ENCODE measurements around the gene PRDM16.
"Not testable (repeated sequence)": the region's sequence is repeated elsewhere in the genome, so short reads cannot be mapped to it uniquely, and the experiment has no call there.

Gene PRDM16

GRCh38 chr1:3278416-3279181, 209.6 kb downstream of the PRDM16 start:
- no peak for DNase-seq (ENCODE audit: low read depth in 2 of 2)

- DNase-seq (ENCODE audit: low read depth in 2 of 2): no peak
Measured at GRCh38 chr1:3279182-3279470, 210.1 kb downstream of the PRDM16 start.

GRCh38 chr1:3281735-3282134, 212.7 kb downstream of the PRDM16 start:
- DNase-seq (ENCODE audit: low read depth in 2 of 2): no peak

DNA sequence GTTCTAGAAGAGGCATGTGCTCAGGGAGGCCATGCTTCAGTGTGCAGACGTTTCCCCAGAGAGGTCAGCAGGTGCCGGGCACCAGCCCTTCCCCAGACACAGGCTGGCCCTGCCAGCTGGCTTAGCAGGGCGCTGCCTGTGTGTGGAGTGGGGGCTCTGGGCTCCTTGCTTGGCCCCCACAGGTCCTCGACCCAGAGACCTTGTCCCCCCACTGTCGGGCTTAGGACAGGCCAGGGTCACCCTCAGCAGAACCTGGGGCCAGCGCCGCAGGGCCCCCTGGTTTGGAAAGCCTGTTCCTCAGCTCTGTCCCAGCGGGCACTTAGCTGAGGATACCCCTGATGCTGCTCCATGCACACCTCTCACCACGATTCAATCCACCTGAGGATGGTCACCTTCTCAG, 213.2 kb downstream of the PRDM16 start:
- no peak for DNase-seq (ENCODE audit: low read depth in 2 of 2)

DNA sequence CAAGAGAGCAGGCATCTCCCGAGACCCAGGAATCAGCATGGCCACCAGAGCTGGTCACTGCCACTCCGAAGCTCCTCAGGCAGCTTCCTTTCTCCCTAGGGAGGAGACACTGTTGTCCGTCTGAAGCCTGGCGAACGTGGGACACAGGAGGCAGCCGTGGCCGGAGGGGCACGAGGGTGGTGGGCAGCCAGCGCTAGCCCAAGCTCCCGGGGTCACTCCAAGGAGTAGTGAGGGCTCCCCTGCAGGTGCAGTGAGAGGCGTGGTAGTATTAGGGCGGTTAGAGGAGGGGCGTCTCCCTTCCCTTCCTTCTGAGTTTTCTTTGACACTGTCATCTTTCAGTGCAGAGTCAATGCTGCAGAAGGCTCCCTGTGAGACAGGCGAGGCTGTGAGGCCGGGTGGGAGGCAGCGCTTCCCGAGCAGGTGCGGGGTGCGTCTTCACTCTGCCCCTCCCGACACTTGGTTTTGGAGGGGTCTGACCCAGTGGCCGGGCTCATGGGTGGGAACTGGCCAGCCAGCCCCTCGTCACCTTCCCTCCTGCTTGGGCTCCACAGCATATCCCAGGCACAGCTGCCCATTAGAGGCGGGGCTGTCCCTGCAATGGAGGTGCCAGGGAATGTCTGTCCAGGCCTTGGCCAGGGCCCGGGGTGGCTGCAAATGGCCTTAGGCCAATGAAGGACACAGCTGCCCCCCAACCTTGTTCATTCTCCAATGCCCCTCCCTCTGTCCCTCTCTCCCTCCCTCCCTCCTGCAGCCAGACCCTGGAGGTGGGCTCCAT, 213.8 kb downstream of the PRDM16 start:
- no peak for DNase-seq (ENCODE audit: low read depth in 2 of 2)

DNA sequence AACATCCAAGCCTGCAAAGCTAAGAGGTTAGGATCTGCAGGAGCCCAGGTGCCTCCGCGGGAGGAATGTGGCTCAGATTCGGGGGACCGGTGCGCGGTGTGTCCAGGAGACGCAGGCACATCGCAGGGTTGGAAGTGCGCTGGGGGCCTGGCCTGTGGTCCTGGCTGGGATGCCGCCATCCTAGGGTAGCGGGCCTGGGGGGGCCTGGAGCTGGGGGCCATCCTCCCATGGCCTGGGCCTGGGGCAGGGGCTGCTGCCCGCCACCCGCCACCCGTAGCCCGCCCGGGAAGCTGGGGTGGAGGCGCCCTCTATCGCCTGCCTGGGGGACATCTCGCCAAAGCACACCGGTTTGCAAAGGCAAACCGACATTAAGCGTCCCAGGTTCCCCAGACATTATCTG, 214.8 kb downstream of the PRDM16 start:
- DNase-seq (ENCODE audit: low read depth in 2 of 2): no peak

DNA sequence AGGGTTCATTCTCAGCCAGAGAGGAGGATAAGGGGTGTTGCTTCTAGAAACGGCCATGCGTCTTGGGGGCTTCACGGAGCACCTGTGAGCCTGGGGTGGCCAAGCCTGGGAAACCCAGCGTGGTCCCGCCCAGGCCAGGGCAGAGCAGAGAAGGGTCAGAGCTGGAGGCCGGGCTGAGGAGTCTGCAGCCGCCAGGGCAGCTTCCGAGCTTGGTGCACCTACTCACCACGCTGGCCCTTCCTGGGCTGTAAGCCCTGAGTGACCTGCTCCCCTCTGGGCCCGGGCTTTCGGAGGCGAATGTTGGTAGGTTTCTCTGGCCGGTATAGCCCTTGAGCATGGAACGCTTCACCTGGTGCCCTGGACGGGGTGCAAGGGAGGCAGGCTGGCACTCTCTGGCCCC, 215.7 kb downstream of the PRDM16 start:
- no peak for DNase-seq (ENCODE audit: low read depth in 2 of 2)

- DNase-seq (ENCODE audit: low read depth in 2 of 2): no peak
Measured at GRCh38 chr1:3285106-3285740, 216.2 kb downstream of the PRDM16 start.

DNA sequence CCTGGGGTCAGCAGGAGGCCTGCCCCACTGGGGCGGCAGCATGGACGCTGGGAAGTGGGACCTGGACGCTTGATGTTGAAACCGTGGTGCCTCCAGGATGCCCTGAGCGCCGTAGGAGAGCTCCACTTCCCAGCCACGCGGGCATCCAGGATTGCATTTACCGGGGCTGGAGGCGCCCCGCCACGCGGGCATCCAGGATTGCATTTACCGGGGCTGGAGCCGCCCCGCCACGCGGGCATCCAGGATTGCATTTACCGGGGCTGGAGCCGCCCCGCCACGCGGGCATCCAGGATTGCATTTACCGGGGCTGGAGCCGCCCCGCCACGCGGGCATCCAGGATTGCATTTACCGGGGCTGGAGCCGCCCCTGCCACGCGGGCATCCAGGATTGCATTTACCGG, 218.1 kb downstream of the PRDM16 start:
- not testable (repeated sequence) for DNase-seq (ENCODE audit: low read depth in 2 of 2)

GRCh38 chr1:3287656-3288160, 218.7 kb downstream of the PRDM16 start:
- no peak for DNase-seq (ENCODE audit: low read depth in 2 of 2)

- DNase-seq (ENCODE audit: low read depth in 2 of 2): no peak
Measured at GRCh38 chr1:3289502-3289901, 220.5 kb downstream of the PRDM16 start.

- DNase-seq (ENCODE audit: low read depth in 2 of 2): no peak
Measured at GRCh38 chr1:3290438-3290837, 221.4 kb downstream of the PRDM16 start.

DNA sequence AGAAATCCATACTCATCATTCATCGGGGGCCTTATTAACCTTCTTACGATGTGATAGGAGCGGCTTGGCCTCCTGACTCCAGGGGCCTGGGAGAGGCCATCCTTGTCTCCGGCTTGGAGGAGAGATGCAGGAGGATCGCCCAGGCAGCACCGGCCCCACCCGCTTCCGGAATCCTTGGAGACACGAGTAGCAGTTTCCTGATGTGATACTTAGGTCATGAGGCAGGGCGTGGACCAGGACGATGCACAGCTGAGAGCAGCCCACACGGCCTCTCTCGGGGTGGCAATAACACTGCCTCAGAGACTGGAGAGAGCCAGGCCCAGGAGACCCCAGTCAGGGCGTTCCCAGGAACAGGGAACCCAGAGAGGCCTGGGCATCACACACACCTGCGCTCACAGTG, 221.9 kb downstream of the PRDM16 start:
- DNase-seq (ENCODE audit: low read depth in 2 of 2): no peak

DNA sequence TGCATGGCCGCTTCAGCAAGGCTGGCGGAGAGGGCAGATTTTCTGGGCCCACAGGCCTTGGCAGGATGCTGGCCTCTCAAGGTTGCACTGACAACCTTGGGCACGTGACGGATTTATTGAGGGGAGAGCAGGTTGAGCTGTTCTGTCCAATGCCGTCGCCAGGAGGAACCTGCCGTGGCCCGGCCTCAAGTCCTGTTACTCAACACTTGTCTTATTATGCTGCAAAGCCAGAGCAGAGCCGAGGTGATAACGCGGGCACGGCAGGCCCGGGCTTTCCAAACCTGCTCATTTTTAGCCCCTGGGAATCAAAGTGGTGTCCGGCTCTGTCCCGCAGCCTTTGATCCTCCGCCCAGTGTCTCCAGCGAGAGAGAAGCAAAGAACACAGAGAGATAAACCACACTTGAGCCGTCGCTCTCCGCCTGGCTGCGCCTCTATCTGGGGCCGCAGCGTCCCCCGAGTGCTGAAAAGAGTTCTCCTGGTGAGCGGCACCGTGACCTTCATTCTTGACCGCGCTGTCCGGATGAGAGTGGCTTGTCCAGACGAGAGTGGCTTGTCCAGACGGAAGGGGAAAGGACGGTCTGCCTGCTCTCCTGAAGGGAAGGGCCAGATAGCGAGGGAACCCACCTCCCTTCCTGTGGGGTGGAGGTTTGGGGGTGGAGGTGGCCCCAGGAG, 223.2 kb downstream of the PRDM16 start:
- DNase-seq (ENCODE audit: low read depth in 2 of 2): no peak

DNA sequence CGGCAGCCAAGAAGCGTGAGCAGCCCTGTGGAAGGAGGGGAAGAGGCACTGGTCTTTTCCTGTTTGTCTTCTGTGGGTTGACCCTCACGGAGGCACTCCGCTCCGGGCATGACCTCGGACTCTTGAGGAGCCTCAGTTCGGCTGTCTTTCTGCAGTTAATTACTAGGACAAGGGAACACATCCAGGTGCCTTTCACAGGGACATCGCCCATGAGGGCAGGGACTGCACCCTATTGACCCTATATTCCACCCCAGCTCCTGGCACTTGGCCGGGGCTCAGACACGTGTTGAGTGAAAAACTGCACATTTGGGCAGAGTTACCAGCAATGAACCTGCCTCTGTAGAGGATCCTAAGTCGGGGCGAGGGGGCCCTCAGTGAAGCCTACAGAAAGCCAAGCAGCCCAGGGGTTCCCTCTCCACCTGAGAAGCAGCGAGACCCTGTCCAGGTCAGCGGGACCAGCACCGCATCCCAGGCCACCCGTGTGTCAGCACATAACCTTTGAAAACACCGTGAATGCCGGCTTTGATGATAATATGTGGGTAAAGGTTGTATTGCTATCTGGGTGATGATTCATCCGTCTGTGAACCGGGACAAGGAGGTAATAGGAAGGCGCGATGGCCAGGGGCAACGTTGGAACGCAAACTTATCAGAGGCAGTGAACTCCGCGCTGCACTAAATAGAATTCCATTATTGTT, 224.0 kb downstream of the PRDM16 start:
- no peak for DNase-seq (ENCODE audit: low read depth in 2 of 2)

- no peak for DNase-seq (ENCODE audit: low read depth in 2 of 2)
Measured at GRCh38 chr1:3293563-3294080, 224.6 kb downstream of the PRDM16 start.

DNA sequence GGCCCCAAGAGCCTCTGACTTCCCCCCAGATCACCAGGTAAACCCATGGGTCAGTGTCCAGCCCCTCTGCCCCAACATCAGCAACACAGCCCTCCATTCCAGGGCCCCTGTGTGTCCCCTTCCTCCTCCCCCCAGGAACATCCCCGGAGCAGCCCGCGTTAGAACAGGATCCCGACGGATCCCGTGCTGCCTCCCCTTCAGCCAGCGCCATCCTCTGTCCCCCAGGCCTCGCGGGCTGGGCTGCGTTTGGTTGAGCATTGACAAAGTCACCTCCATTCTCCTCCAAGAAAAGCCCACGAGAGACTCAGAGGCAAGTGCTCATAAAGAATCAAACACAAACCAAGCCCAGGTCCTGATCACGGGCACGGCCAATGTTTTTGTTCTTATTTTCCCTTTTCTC, 225.4 kb downstream of the PRDM16 start:
- no peak for DNase-seq (ENCODE audit: low read depth in 2 of 2)

DNA sequence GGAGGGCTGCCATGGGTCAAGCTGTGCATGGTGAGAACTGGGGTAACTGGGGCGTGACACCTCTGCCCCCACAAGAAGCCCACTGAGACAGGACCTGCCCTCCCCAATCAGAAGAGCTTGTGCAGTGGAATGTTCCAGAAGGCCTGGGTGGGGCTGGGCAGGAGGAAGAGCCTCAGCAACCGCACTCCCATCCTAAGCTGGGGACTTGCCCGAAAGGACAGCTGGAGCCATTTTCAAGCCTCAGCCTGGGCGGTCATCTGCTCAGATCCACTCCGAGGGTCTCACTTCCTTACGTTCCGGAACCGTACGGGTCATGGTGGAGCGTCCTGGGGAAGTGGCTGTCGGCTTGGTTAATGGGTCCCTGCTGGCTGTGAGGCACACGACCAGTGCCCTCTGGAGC, 226.8 kb downstream of the PRDM16 start:
- DNase-seq (ENCODE audit: low read depth in 2 of 2): no peak

- no peak for DNase-seq (ENCODE audit: low read depth in 2 of 2)
Measured at GRCh38 chr1:3296326-3296725, 227.3 kb downstream of the PRDM16 start.

GRCh38 chr1:3296826-3297225, 227.8 kb downstream of the PRDM16 start:
- no peak for DNase-seq (ENCODE audit: low read depth in 2 of 2)

DNA sequence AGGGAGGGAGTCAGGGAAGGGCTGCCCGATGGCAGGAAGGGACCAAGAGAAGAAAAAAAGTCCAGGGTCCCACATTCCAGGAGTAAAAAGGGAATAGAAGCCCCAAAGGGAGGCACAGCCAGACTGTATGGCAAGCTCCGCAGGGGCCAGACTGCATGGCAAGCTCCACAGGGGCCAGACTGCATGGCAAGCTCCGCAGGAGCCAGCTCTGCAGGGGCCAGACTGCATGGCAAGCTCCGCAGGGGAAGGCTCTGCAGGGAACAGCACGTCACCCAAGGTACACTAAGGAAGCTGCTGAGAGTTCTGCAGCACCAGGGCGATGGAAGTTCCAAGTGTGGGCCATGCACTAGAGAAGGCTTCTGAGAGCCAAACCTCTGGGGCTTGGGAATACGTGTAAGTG, 228.8 kb downstream of the PRDM16 start:
- DNase-seq (ENCODE audit: low read depth in 2 of 2): no peak

Measured in stimulated activated CD8-positive, alpha-beta memory T cell treated with anti-CD3 and anti-CD28 coated beads, Interleukin-7, amount 100 ng/mL, for 4 hours (primary cell).